Activated T-helper 1 cell treated with Interleukin-2 at 50 U/mL for 16 hours (primary cell): ENCODE measurements around the gene PPP1R9B.
A peak's percentile ranks its signal among the peaks of the same experiment; 100 is the strongest.

Source experiments
- DNase-seq: peaks from one replicate; pipeline ENCODE4 v3.0.0-alpha.2; 2020; ENCODE audit warnings: low read depth

The PPP1R9B gene

DNA sequence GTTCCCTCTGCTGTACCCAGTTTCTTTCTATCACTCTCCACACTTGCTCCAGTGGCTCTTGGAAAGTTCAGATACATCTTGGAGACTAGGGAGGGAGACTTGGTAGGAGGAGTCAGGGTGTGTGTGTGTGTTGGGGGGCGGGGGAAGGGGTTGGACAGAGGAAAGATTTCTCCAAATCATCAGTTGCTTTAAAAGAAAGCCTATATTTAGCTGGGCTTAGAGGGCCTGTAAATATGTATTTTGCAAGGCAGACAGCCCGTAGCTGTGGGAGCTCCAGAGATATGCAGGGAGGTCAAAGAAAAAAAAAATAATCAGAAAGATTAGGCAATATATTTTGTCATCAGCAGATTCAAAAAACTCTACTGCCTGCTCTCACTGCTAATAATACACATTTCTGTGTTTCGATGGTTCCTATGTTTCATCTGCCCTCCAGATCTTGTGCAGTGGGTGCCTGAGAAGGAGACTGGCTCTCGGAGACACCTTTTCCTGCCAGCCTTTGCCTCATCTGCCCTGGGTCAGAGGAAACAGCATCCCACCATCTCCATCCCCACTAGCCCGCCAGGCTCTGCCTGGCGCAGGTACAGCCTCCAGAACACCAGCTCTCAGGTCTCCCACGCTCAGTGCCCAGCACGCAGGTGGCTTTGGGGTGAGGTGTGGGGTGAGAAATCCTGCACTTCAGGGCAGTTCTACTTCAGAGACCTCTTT, 4.8 kb upstream of the PPP1R9B start:
- no peak for DNase-seq

GRCh38 chr17:50154604-50155003, 4.1 kb upstream of the PPP1R9B start:
- DNase-seq: no peak

- no peak for DNase-seq
Observed at GRCh38 chr17:50153650-50154575, 3.4 kb upstream of the PPP1R9B start.

DNA sequence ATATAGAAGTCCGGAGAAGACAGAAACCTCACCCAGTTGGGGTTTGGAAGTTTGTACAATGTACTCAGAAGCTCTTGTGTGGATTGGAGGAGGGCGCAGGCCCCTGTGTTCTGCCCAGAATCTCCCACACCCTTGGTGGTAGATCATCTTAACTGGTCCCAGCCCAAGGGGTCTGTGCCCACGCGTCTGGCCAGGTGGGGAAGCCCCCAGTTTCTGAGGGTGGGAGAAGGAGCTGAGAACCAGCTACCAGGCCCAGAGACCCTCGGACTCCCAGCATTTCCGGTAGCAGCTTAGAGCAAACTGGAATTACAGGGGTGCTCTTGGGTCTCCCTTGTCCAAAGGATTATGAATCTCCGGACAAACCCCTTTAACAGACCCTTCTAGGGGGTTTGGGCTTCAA, 2.3 kb upstream of the PPP1R9B start:
- DNase-seq: no peak

DNA sequence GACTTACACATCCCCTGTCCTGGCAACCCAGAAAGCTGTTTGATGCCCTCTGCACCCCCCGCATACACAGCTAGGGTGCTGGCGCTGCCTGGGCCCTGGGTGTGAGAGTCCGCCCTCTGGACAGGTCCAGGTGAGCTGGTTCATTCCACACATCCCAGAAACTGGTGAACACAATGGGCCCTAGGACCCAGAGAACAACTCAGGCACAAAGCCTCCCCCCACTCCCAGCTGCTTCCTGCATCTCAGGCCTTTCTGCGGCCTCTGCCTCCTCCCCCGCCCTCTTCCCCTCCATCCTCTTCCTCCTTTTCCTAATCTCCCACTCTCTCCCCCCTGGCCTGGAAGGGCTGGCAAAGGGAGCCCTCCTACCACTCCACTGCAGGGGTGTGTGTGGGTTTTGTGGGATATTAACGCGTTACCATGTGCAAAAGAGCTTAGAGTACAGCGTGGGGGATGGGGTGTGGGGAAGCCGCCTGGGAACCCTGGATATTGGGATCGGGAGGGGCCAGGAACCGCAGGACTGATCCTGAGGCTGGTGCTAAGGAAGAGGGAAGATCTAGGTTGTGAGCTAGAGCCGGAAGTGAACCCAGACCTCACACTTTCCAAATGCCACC, 1.6 kb upstream of the PPP1R9B start:
- no peak for DNase-seq

DNA sequence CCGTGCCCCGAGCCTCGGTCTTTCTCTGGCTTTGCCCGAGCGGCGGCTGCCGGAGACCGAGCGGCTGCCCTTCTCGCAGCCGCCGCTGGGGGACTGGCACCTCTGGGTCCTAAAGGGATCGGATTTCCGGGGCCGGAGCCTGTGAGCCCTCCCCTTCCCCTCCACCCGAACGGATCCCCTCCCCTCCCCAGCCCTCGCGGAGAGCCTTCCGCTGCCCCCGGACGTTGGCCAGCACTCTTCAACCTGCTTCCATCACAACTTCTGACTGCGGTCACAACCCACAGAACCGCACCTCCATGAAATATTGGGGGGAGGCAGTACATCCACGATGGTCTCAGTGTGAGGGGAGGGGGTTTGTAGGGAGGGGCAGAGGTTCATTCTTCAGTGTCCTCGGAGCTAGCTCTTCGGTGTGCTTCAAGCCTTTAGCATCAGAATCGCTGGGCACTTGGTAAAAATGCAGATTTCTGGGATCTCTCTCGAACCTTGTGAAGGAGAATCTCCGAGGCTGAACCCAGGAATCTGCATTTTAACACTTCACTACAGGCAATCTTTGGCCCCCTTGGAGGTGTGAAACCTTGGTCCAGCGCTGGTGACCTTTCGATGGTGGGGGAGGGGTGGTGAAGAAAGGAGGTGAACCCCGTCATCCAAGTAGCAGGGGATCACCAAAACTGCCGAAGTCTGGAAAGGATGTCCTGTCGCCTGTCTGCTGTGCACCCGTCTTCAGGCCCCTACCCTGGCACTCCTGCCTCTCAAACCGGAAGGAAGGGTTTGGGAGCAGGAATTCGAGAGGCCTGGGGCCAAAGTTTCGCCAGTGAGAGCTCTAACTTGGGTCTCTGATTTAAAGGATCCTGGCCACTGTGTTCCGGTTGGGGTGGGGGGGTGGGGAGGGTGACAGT, 812 bp upstream of the PPP1R9B start:
- DNase-seq: peak; percentile 78

DNA sequence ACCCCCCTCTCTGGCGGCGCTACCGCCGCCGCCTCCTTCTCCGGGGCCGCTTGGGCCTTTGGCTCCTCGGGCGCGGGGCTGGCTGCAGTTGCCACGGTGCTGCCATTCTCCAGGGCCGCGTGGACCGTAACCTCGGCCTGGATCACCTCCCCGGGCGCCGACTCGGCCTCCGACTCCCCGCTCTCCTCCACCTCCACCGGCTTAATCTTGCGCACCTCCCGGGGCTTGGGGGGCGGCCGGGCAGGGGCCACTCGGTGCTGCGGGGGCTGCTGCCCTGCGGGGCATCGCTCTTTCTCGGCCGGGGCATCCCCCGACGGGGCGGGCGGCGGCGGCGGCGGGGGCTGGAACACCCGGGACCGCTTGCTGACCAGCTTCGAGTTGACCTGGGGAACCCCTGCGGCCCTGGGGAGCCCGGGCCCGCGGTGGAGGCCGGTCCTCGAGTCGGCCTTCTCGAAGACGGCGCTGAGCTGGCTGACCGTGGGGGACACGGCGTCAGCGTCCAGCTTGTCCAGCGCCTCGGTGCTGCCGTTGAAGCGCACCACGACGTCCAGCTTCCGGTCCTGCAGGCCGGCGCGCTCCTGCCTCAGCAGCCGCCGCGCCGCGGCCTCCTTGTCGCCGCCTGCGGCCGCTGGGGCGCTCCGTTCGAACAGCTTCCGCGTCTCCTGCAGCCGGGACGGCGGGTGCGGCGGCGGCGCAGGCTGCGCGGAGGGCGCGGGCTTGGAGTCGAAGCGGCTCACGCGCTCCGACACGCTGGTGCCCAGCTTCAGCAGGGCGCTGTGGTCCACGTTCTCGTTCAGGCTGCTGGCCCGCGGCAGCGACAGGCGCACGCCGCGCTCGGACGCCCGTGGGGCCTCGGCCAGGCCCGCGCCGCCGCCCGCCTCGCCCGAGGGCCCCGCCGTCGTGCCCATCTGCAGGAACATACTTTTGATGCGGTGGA, 792 bp downstream of the PPP1R9B start:
- peak; percentile 51 for DNase-seq

DNA sequence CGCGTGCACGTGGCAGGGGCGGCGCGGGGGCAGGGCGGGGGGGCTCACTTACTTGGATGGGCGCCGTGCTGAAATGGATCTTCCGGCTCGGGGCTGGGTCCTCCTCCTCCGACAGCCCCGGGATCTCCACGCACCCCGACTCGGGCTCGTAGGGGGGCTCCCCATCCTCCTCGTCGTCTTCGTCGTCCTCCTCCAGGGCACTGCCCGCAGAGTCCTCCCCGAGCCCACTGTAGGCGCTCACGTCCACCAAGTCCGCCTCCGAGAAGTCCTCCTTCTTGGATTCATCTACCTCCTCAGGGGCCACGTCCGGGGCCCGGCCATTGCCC, 1.4 kb downstream of the PPP1R9B start:
- no peak for DNase-seq

- DNase-seq: peak; percentile 48
Observed at GRCh38 chr17:50148226-50149090, 2.0 kb downstream of the PPP1R9B start.

- no peak for DNase-seq
Observed at GRCh38 chr17:50147841-50148225, 2.6 kb downstream of the PPP1R9B start.

GRCh38 chr17:50146927-50147665, 3.4 kb downstream of the PPP1R9B start:
- DNase-seq: no peak

DNA sequence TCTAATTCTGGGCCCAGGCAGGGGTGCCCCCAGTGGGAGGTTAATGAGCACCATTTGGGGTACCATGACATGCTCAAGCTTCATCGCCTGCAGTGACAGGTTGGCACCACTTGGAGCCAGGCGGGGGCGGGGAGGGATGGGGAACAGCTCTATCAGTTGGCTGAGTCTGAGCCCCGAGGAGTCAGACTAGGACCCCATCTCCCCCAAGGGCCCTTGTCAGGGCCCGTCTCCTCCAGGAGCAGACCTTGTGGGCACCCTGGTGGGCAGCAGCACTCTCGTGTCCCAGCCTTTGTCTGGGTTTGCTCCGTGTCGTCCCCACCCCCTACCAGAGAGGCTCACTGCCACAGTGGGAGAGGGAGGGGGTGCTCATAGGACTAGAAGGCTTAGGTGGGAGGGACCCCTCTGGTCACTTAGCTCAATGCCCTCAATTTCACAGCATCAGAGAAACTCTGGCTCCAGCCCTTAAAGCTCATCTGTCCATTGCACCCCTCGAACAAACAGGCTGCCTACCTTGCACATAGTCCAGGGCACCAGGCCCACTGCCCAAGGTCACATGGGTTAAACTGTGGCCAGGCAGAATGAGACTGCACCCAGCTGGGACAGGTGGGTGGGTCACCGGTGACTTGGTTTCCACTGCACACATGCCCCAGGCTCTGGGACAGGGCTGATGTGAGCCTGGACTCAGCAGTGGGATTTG, 4.1 kb downstream of the PPP1R9B start:
- no peak for DNase-seq

- no peak for DNase-seq
Observed at GRCh38 chr17:50145532-50146229, 4.8 kb downstream of the PPP1R9B start.

- DNase-seq: no peak
Observed at GRCh38 chr17:50144845-50145531, 5.5 kb downstream of the PPP1R9B start.

DNA sequence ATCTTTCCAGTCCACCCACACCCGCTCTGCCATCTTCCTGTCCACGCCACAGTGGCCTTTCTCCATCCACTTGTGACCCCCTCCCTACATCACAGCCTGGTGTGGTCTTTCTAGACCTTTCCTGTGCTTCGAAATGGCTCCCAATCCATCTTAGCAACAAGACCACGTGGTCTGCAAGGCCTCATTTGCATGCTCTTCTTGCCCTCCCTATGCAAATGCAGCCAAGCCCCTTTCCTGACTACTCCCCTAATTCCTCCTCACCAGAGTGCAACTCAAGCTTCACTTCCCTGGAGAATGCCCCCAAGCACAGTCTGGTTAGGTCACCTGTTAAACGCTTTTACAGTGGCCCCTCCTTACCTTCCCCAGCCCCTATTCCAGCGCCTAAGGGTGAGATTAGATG, 6.1 kb downstream of the PPP1R9B start:
- DNase-seq: no peak

- DNase-seq: no peak
Observed at GRCh38 chr17:50143461-50144176, 6.9 kb downstream of the PPP1R9B start.

GRCh38 chr17:50141745-50142110, 8.7 kb downstream of the PPP1R9B start:
- DNase-seq: no peak
